ENCODE data around the gene TTC1.

DNA sequence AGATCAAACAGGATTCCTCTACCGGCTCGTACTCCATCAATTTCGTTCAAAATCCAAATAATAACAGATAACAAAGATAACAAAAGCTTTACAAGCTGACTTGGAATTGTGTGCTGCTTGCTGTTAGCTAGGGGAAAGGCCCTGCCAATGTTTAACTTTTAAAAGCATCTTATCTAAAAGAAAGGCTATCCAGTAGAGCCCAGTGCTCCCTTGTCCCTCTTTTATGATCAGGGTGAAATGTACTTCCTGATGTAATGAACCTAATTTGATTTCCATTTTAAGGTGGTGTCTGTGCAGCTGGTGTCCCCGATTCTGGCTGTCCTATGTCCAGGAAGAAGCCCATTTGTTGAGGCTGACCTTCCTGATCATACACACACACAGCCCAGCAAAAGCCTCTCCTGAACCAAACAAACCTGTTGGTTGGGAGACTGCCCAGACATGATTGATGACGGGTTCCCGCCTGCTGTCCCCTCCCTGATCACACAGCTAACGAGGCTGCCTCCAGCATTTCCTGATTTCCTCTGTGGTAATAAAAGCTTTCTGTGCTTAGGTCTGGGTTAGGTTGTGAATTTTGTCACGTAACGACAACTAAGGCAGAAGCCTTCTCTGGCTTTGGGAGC is 56.2 kb downstream of the TTC1 start:
- no peak for TF ChIP-seq CTCF (IDR thresholded peaks at IDR 0.05)
- TF ChIP-seq POLR2A (IDR thresholded peaks at IDR 0.05), result no peak

All from heart left ventricle (tissue), 13 donors.